ENCODE data around the gene MIOX. TPM values are rescaled to one million over a fixed set of nuclear protein-coding genes. Genes with fewer than 3 reads are reported as not detected.

The MIOX gene
- total and polyA plus RNA-seq, 2 of the 13 experiments (the other 11 are each of a cell fraction or from before 2014, with no cell fraction given), result 1.5 to 2.9 TPM

GRCh38 chr22:50530877-50531545, 44.4 kb downstream of the MIOX start (continued):
- TF ChIP-seq PAXIP1 (CRISPR knock-in tag; conservative IDR thresholded peaks at IDR 0.05) (0 out of 2 replicates have a peak, but pooled peaks have one; percentile 20), ZNF782 (CRISPR knock-in tag; IDR thresholded peaks at IDR 0.05; ENCODE audit: borderline replicate concordance) (no peak; the same call in 1 of the 2 replicates), ZNF124 (CRISPR knock-in tag; IDR thresholded peaks at IDR 0.05) (no peak), HNRNPLL (IDR thresholded peaks at IDR 0.05; ENCODE audit: low read depth, low read length, poor library complexity, severe bottlenecking) (peak; percentile 97), E2F5 (CRISPR knock-in tag; conservative IDR thresholded peaks at IDR 0.05) (no peak), HDAC1 (CRISPR knock-in tag; IDR thresholded peaks at IDR 0.05) (peak; percentile 65), CHD2 (IDR thresholded peaks at IDR 0.05; ENCODE audit: low read depth, low read length) (0 out of 2 replicates have a peak, but pooled peaks have one; percentile 16), HNRNPL (IDR thresholded peaks at IDR 0.05; ENCODE audit: low read depth, low read length) (0 out of 2 replicates have a peak, but pooled peaks have one; percentile 45), TRAFD1 (CRISPR knock-in tag; IDR thresholded peaks at IDR 0.05; ENCODE audit: borderline replicate concordance) (no peak), EED (CRISPR knock-in tag; IDR thresholded peaks at IDR 0.05) (0 out of 2 replicates have a peak, but pooled peaks have one; percentile 38), GATA4 (IDR thresholded peaks at IDR 0.05; ENCODE audit: borderline replicate concordance, low read depth) (peak; percentile 39; the same call in 1 of the 2 replicates), RAD51 (IDR thresholded peaks at IDR 0.05; ENCODE audit: borderline replicate concordance) (no peak), BRCA1 (CRISPR knock-in tag; IDR thresholded peaks at IDR 0.05) (no peak), JUND (CRISPR knock-in tag; IDR thresholded peaks at IDR 0.05) (0 out of 2 replicates have a peak, but pooled peaks have one; percentile 39), HMGXB4 (CRISPR knock-in tag; IDR thresholded peaks at IDR 0.05; ENCODE audit: borderline replicate concordance in 1 of 2, low read depth in 1 of 2) (peak in 1 of 2 experiments; percentile 5; a peak in 2 of 4 replicates), AGO1 (IDR thresholded peaks at IDR 0.05; ENCODE audit: low read depth, low read length, poor library complexity, severe bottlenecking) (peak; percentile 70), RBAK (CRISPR knock-in tag; IDR thresholded peaks at IDR 0.05) (no peak), ZNF317 (CRISPR knock-in tag; IDR thresholded peaks at IDR 0.05) (no peak), ZNF3 (CRISPR knock-in tag; IDR thresholded peaks at IDR 0.05) (no peak), SAP130 (CRISPR knock-in tag; IDR thresholded peaks at IDR 0.05; ENCODE audit: low read depth) (no peak; the same call in none of the 2 replicates), RBFOX2 (IDR thresholded peaks at IDR 0.05; ENCODE audit: low read depth, low read length) (peak; percentile 22; the same call in 1 of the 2 replicates), ZNF773 (CRISPR knock-in tag; IDR thresholded peaks at IDR 0.05; ENCODE audit: borderline replicate concordance) (no peak)
